Measurements from ENCODE around the gene HES7.

DNA sequence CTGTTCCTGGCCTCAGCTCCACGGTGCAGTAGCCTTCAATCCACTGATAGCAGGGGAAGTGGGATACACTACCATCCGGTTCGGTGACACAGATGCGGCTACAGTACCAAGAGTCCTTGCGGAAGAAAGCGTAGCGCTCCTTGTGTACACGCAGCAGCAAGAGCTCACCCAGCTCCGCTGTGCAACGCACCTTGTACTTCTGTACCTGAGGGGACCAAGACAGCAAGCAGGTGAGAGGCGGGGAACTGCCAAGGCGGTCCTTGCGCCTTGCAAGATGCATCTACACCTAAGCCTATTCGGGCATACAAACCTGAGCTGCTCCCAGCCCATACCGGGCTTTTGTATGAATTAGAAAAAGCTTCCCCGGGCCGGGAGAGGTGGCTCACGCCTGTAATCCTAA lies 7.1 kb downstream of the HES7 start:
- no peak for TF ChIP-seq CTCF (IDR thresholded peaks at IDR 0.05)
- TF ChIP-seq POLR2A (IDR thresholded peaks at IDR 0.05) = no peak
